GM18511 (cell line): Measurements from ENCODE around the gene TMEM59.
"Not testable (repeated sequence)": the region's sequence is repeated elsewhere in the genome, so short reads cannot be mapped to it uniquely, and the experiment has no call there.

Experiments used
- ATAC-seq: cut with Tn5 transposase; IDR thresholded peaks from one replicate; pipeline ENCODE4 v1.9.1; 2021; ENCODE audit warnings: mild to moderate bottlenecking, moderate library complexity; ENCODE audit not compliant: unreplicated experiment

Gene TMEM59

DNA sequence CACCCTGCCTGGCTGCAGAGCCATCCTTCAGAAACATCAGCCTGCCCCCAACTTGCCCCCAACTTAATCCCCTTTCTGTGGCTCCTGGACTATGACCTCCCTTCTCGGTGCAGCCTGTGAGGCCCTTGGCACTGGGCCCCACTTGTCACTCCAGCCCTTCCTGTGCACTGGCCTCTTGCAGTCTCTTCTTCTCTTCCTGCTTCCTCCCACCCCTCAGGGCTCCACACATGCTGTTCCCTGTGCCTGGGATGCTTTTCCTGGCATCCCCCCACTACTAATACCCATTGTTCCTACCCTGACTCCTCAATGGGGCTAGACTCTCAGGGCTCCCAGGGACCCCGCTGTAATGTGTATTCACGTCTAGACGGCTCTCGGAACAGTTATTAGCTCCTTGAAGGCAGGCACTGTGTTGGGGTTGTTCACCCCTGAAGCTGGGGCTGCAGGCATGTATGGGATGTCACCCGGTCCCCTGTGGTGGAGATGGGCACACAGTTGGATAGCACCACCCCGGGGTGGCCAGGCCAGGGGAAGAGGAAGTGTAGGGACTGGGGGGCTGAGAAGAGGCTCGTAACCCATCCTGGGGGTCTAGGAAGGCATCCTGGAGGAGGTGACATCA lies 39.5 kb downstream of the TMEM59 start:
- ATAC-seq = no peak

DNA sequence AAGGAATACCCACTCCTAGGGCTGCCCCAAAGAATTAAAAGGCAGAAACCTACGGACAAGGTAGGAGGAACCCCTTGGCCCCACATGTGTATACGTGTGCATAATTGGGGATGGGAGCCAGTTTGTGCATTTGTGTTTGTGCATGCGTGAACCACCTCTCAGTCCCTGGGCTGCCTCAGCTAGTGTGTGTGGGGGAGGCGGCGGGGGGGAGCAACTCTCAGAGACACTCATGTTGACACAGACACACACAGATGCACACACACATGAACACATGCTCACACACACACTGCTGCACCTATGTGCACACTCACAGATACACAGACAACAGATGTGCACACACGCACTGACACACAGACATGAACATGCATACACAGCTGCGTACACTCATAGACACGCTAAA lies 40.1 kb downstream of the TMEM59 start:
- ATAC-seq = no peak

DNA sequence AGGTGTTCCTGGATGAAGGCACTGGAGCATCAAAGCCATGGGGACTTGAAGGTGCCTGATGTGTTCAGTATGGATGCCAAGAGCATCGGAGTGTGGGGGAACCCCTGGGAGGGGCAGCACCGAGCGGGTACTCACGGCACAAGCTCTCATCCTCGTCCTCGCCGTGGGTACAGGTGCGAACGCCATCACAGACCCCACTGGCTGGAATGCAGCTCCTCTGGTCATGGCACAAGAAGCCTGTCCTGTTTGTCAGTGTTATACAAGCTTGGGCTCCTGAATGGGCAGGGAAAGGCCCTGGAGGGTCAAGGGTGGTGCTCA lies 41.0 kb downstream of the TMEM59 start:
- no peak for ATAC-seq

DNA sequence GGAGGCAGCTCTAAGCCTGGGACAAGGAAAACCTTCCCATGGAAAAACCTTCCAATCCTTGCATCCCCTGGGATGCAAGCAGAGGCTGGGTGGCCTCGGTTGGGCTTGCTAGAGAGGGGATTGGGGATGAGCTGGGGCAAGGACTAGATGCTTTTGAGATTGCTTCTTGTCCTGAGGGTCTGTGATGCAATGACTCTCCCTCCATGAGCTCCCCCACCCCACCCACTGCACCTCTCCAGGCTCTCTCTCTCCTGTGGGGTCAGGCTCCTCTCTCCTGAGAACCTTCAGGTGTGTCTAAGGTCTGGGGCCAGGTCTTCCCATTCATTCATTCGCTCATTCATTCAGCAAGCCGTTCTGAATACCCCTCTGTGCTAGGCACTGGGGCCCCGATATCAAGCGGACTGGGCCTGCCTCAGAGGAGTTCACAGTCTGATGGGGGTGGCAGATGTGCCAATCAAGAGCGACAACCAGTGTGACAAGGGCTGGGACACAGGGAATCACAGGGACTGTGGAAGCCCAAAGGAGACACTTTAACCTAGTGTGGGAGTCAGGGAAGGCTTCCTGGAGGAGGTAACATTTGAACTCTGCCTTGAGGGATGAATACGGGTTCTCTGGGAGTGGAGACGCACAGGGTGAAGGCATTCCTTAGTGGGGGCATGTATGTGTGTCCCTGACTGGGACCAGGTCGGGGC lies 41.5 kb downstream of the TMEM59 start:
- ATAC-seq = no peak

DNA sequence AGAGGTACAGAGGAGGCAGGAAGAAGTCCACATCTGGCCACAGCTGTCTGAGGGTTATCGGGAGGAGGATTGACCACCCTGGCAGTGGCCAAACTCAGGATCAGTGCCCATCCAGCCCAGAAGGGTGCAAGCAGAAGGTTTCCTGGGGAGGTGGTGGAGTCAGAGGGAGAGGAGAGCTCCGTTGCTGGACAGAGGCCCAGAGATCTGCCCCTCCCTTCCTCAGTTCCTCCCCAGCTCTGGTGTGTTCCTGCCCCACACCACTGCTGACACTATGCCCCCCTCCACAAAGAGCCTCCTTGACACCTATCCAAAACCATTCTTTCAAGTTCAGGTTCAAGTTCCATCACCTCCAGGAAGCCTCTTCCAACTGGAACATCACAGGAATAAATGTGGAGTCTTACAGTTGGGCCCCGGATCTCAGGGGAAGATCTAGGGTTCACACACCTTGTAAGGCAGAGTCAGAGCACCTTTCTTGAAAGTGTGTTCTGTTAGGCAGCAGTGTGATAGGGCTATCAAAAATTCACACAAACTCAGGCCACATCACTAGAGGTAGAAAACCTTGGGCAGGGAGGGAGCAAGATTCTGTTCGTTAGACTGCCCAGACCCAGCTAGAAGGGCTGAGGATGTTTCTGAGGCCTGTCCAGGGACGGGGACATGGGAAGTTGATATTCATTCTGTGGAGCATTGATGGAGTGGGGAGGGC lies 42.4 kb downstream of the TMEM59 start:
- no peak for ATAC-seq

DNA sequence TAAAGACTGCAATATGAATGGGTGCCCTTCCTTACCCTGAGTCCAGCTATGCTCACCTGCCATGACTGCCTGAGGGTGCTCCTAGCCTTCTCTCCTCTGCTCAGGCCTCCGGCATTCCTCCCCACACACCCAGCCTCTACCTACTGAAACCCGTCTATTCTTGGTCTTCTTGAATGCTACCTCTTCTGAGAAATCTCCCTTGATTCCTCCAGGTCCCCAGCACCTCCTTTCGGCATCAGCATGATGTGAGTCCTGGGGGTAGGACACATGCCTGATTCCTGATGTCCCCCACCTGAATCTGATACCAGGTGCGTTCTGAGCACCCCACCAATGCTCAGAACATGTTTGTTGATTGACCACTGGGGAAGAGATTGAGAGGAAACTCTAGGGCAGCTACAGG lies 43.6 kb downstream of the TMEM59 start:
- ATAC-seq = no peak

DNA sequence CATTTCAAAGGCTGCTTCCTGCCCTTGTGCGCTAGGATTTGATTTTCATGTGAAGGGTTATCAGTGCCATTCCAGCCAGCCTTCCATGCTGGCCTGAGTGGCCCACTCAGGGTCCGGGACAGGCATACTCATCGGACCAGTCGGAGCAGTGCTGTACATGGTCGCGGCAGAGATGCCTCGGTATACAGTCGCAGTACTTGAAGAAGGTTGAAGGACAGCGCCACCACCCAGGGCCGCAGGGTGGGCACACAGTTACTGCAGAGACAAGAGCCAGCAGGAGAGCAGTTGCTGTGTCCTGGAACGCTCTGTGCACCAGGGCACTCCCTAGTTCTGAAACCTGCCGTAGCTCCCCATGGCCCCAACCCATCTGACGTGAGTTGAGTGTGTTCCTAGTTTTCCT lies 44.1 kb downstream of the TMEM59 start:
- no peak for ATAC-seq

DNA sequence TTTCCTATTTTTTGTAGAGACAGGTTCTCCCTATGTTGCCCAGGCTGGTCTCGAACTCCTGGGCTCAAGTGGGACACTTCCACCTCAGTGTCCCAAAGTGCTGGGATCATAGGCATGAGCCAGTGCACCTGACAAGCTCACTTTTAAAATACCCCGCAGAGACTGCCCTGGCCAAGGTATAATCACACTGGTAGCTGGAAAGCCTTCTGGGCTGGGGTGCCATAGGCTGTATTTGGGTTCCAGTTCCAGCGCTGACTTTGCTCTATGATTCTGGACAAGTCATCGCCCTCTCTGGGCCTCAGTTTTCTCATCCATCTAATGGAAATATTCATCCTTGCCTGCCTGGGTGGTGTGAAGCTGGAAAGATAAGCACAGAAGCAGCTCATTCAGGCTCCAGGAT lies 45.4 kb downstream of the TMEM59 start:
- no peak for ATAC-seq

DNA sequence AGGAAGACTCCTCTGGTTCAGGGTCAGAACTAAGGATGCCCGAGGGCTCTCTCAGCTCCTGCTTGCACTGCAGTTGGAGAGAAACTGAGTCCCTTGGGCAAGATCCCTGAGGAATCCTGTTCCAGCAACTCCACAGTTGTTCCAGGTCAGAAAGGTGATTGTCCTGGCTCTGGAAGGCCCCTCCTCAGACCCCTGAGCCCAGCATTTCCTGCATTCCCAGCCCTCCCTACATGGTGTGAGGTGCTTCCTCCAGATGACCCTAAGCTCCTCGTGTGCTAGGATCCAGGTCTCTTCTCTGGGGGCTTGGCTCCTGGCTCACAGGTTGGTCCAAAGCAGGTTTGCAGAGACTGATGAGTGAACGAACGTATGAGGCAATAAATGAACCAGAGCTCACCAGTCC lies 46.5 kb downstream of the TMEM59 start:
- no peak for ATAC-seq

DNA sequence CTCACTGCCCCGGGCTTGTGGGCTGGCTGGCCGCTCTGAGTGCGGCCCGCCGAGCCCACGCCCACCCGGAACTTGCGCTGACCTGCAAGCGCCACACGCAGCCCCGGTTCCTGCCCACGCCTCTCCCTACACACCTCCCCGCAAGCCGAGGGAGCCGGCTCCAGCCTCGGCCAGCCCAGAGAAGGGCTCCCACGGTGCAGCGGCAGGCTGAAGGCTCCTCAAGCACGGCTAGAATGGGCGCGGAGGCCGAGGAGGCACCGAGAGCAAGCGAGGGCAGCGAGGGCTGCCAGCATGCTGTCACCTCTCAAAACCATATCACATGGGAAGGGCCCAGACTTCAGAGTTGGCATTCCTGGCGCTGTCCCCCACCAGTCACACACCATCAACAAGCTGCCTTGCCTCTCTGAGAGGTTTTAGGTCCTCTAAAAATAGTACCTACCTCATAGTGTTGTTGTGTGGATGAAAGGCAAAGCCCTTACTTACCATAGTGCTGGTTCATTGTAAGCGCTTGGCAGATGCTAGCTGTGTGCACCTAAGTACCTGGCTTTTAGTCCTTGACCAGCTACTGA lies 48.4 kb downstream of the TMEM59 start:
- ATAC-seq = no peak

DNA sequence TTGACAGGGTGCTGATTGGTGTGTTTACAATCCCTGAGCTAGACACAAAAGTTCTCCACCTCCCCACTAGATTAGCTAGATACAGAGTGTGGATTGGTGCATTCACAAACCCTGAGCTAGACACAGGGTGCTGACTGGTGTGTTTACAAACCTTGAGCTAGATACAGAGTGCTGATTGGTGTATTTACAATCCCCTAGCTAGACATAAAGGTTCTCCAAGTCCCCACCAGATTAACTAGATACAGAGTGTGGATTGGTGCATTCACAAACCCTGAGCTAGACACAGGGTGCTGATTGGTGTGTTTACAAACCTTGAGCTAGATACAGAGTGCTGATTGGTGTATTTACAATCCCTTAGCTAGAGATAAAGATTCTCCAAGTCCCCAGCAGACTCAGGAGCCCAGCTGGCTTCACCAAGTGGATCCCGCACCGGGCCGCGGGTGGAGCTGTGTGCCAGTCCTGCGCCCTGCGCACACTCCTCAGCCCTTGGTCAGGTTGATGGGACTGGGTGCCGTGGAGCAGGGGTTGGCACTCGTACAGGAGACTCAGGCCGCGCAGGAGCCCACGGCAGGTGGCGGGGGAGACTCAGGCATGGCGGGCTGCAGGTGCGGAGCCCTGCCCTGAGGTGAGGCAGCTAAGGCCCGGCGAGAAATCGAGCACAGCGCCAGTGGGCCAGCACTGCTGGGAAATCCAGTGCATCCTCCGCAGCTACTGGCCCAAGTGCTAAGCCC lies 49.1 kb downstream of the TMEM59 start:
- ATAC-seq = not testable (repeated sequence)

DNA sequence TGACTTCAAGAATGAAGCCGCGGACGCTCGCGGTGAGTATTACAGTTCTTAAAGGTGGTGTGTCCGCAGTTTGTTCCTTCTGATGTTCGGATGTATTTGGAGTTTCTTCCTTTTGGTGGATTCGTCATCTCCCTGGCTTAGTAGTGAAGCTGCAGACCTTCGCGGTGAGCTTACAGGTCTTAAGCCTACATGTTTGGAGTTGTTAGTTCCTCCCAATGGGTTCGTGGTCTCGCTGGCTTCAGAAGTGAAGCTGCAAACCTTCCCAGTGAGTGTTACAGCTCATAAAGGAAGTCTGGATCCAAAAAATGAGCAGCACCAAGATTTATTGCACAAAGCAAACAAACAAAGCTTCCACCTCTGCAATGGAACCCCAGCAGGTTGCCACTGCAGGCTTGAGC lies 49.8 kb downstream of the TMEM59 start:
- ATAC-seq = no peak

DNA sequence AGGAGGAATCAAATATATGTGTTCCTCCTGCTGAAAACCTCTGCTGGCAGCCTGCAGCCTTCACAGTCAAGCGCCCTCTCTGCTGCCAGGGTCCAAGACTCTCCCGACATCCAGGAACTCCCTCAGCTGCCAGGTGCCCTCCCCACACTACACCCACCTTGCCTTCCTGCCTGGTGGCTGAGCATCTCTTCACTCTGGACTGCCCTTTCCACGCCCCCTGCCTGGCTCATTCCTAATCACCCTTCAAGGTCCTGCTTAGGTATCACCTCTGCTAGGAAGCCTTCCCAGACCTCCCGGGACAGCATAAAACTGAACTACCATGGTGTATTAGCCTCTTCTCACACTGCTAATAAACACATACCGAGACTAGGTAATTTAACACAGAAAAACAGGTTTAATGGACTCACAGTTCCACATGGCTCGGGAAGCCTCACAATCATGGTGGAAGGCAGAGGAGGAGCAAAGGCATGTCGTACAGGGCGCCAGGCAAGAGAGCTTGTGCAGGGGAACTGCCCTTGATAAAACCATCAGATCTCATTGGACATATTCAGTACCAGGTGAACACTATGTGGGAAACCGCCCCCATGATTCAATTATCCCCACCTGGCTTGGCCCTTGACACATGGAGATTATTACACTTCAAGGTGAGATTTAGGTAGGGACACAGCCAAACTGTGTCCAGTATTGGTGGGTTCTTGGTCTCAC lies 50.3 kb downstream of the TMEM59 start:
- no peak for ATAC-seq

DNA sequence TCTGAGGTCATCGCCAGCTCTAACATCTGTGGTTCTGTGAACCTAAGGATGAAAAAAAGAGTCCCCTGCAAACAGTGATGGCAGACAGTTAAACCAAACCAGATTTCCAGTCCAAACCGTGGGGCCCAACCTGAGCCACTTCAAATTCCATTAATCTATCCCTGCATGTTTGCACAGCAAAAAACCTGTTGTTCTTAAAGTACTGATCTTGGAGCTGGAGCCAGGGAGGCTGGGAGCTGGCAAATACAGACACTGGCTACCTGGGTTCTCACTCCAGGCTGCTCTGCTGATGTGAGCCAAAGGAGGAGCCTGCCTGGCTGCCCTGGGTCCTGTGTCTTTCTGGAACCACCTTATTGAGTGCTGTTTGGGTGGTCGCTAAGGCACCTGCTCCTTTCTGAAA lies 51.4 kb downstream of the TMEM59 start:
- no peak for ATAC-seq

DNA sequence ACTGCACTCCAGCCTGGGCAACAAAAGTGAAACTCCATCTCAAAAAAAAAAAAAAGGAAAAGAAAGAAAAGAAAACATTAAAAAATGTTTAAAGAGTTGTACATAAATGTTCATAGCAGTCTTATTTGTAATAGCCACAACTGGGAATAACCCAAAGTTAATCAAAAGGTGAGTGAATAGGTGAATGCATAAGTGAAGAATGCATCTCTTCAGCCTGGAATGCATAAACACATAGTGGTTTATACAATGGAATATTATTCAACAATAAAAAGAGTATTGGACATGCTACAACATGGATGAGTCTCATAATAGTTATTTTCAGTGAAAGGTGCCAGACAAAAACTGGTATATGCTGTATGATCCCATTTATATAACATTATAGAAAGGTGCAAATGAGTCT lies 53.1 kb downstream of the TMEM59 start:
- no peak for ATAC-seq

DNA sequence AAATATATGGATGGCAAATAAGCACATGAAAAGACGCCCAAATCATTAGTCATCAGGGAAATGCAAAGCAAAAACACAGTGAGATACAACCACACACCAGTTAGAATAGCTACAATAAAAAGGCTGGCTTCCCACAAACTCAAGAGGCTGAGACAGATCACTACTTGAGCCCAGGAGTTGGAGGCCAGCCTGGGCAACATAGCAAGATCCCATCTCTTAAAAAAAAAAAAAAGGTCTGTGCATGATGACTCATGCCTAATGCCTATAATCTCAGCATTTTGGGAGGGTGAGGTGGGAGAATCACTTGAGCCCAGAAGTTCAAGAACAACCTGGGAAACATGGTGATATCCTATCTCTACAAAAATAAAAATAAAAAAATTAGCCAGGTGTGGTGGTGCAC lies 54.8 kb downstream of the TMEM59 start:
- no peak for ATAC-seq

DNA sequence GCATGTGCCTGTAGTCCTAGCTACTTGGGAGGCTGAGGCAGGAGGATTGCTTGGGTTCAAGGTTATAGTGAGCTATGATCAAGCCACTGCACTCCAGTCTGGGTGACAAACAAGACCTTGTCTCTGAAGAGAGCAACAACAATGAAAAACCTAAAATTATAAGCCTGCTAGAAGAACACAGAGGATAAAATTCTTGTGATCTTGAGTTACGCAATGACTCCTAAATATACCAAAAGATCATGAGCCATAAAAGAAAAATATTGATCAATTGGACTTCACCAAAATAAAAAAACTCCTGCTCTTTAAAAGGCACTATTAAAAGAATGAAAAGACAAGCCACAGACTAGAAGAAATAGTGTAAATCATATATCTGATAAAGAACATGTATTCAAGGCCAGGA lies 57.3 kb downstream of the TMEM59 start:
- no peak for ATAC-seq

DNA sequence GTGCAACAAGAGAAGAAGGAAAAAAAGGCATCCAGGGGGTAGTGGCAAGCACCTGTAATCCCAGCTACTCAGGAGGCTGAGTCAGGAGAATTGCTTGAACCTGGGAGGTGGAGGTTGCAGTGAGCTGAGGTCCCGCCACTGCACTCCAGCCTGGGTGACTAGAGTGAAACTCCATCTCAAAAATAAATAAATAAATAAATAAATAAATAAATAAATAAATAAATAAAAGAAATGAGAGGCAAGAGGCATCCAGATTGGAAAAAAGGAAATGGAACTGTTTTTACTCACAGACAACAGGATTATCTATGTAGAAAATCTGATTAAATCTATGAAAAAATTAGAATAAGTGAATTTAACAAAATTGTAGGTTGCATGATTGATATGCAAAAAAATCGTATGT lies 58.5 kb downstream of the TMEM59 start:
- ATAC-seq = not testable (repeated sequence)

DNA sequence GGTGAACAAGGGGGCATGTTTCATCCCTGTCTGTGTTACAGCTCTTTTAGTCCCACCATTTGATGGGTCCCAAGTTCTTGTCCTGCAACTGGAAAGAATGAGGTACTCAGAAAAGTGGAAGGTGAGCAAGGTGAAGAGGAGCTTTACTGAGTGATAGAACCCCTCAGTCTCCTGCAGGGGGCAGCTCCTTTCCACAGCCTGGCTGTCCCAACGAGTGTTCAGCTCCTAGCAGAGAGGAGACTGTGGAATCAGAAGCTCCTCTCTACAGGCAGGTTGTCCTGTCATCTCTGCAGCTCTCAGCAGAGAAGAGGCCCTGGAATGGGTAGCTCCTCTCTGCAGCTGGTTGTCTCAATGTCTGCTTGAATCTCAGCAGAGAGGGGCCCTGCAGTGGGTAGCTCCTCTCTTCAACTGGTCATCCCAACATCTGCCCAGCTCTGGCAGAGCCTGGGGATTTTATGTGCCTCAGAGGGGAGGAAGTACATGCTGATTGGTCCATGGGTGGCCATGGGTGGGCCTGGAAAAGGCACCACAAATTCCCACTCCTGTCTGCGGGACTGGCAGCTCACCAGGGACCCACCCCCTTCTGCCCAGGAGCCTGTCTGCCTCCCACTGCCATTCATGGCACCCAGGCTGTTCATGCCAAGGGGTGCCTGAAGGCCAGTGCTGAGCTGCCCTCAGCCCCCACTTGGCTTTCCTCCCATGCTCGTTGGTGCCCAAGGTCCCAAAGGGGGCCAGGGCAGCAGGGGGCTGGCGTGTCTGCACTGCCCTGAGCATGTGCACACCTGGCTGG lies 60.7 kb downstream of the TMEM59 start:
- ATAC-seq = no peak

DNA sequence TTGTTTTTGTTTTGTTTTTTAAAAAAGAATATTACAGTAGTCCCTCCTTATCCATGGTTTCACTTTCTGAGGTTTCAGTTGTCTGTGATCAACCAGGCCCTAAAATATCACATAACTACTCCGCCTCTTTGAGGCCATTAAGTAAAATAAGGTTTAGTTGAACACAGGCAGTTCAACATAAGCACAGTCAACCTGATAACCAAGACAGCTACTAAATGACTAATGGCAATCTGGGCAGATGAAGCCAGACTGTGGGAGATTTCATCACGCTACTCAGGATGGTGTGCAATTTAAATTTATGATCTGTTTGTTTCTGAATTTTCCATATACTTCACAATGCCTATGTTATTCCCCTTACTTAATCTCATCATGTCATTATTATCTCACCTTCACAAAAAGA lies 65.1 kb downstream of the TMEM59 start:
- ATAC-seq = no peak
